Measurements from ENCODE around the gene SLCO3A1. TPM values are rescaled to one million over a fixed set of nuclear protein-coding genes. Genes with fewer than 3 reads are reported as not detected.
"Not testable (repeated sequence)": the region's sequence is repeated elsewhere in the genome, so short reads cannot be mapped to it uniquely, and the experiment has no call there.

SLCO3A1 gene
- total RNA-seq, 1 experiment from 2014 or later = 37.8 TPM

- peak in 1 of 2 experiments; percentile 41 for DNase-seq
- Histone ChIP-seq H3K9me2 (ENCODE audit: insufficient read depth) (no peaks in the 10 kb centered on the region), H2AFZ (no peak overlapping the region), H3K4me3 (no peak overlapping the region), H3F3A (ENCODE audit: insufficient read depth, low read depth) (peaks cover 24% of the 10 kb centered on the region), H3K27ac (peak overlapping the region; percentile 43), H4K20me1 (ENCODE audit: insufficient read depth) (no peaks in the 10 kb centered on the region), H3K79me2 (ENCODE audit: low read depth) (peaks cover 61% of the 10 kb centered on the region), H3K4me1 (replicated peaks; ENCODE audit: insufficient read depth) (peaks cover 36% of the 10 kb centered on the region), H3K27me3 (ENCODE audit: insufficient read depth, low read depth) (no peaks in the 10 kb centered on the region), H3K4me2 (no peak overlapping the region), H3K36me3 (ENCODE audit: low read depth) (no peaks in the 10 kb centered on the region), H3K9me3 (ENCODE audit: insufficient read depth, low read depth) (no peaks in the 10 kb centered on the region)
- CTCF ChIA-PET = no interaction called here
- POLR2A ChIA-PET (ENCODE audit: unreplicated experiment) = no interaction called here
- intact Hi-C loops (cut with micrococcal nuclease; ENCODE audit: unreplicated experiment) = no loop called here
- BruUV-seq (replicated peaks) = no TSS peak
- TF ChIP-seq CTCF (conservative IDR thresholded peaks at IDR 0.05) (no peak), EZH2 (IDR thresholded peaks at IDR 0.05; ENCODE audit: low read depth) (no peak)
Measured at GRCh38 chr15:91961357-91961756, 107.8 kb downstream of the SLCO3A1 start.

GRCh38 chr15:91963747-91964146, 110.2 kb downstream of the SLCO3A1 start:
- H2AFZ ChIP-seq; H3K36me3 ChIP-seq (ENCODE audit: low read depth); H4K20me1 ChIP-seq (ENCODE audit: insufficient read depth); intact Hi-C loops (cut with micrococcal nuclease; ENCODE audit: unreplicated experiment); BruUV-seq (replicated peaks); POLR2A ChIA-PET (ENCODE audit: unreplicated experiment); H3K9me2 ChIP-seq (ENCODE audit: insufficient read depth); H3K27me3 ChIP-seq (ENCODE audit: insufficient read depth, low read depth); CTCF ChIA-PET; H3K4me3 ChIP-seq; H3K9me3 ChIP-seq (ENCODE audit: insufficient read depth, low read depth); DNase-seq: not testable (repeated sequence)
- Histone ChIP-seq H3K4me2 (peak overlapping the region; percentile 77), H3F3A (ENCODE audit: insufficient read depth, low read depth) (peaks cover 41% of the 10 kb centered on the region), H3K27ac (peak overlapping the region; percentile 98), H3K79me2 (ENCODE audit: low read depth) (peaks cover 66% of the 10 kb centered on the region), H3K4me1 (replicated peaks; ENCODE audit: insufficient read depth) (peaks cover 50% of the 10 kb centered on the region)

GRCh38 chr15:91965501-91966193, 112.1 kb downstream of the SLCO3A1 start:
- peak; percentile 89 to 98 for DNase-seq
- no peaks in the 10 kb centered on the region for H3K9me3 ChIP-seq (ENCODE audit: insufficient read depth, low read depth)
- H3K27me3 ChIP-seq (ENCODE audit: insufficient read depth, low read depth) = no peaks in the 10 kb centered on the region
- intact Hi-C loops (cut with micrococcal nuclease; ENCODE audit: unreplicated experiment) = loop anchor here (1.0 to 5.0 kb wide), 3 partner anchors 17 to 112 kb away; no protein-coding TSS in a partner anchor
- H3K36me3 ChIP-seq (ENCODE audit: low read depth) = no peaks in the 10 kb centered on the region
- BruUV-seq (replicated peaks) = TSS peak; percentile 90
- H3F3A ChIP-seq (ENCODE audit: insufficient read depth, low read depth) = peaks cover 41% of the 10 kb centered on the region
- H3K4me3 ChIP-seq = peak overlapping the region; percentile 24; the same call in 1 of the 2 replicates
- ChIA-PET POLR2A (ENCODE audit: unreplicated experiment) (interaction anchor here (0.6 kb wide), 2 partner anchors 47 to 1818 kb away, joined by 3 to 12 read pairs; no protein-coding TSS in a partner anchor), CTCF (interaction anchor here (0.7 kb wide), 1 partner anchor 86 kb away, joined by 5 read pairs; no protein-coding TSS in a partner anchor)
- peak overlapping the region; percentile 98 for H3K27ac ChIP-seq
- H3K4me1 ChIP-seq (replicated peaks; ENCODE audit: insufficient read depth) = peaks cover 50% of the 10 kb centered on the region
- H2AFZ ChIP-seq = no peak overlapping the region
- H4K20me1 ChIP-seq (ENCODE audit: insufficient read depth) = no peaks in the 10 kb centered on the region
- H3K4me2 ChIP-seq = peak overlapping the region; percentile 77
- TF ChIP-seq EZH2 (IDR thresholded peaks at IDR 0.05; ENCODE audit: low read depth) = no peak
- TF ChIP-seq CTCF (conservative IDR thresholded peaks at IDR 0.05) = no peak
- peaks cover 77% of the 10 kb centered on the region for H3K79me2 ChIP-seq (ENCODE audit: low read depth)
- no peaks in the 10 kb centered on the region for H3K9me2 ChIP-seq (ENCODE audit: insufficient read depth)

Data from PC-9 (cell line).